Left ventricle myocardium inferior (tissue), 1 donor: Measurements from ENCODE around the gene CCDC188. TPM values are rescaled to one million over a fixed set of nuclear protein-coding genes. Genes with fewer than 3 reads are reported as not detected.

Experiments used
- DNase-seq: peaks from one replicate; pipeline ENCODE4 v3.0.0-alpha.2; 2020
- H3K27ac ChIP-seq: fragments of 200-600 bp; replicated peaks from 2 replicates; pipeline ENCODE4 v1.8.0; 2021
- H3K27me3 ChIP-seq: fragments of 200-600 bp; 2 replicates; pipeline ENCODE4 v1.8.0; 2021; ENCODE audit warnings: low read depth
- H3K36me3 ChIP-seq: fragments of 200-600 bp; 2 replicates; pipeline ENCODE4 v1.8.0; 2021
- H3K4me1 ChIP-seq: fragments of 200-600 bp; 2 replicates; pipeline ENCODE4 v1.8.0; 2021
- H3K4me3 ChIP-seq: fragments of 200-600 bp; 2 replicates; pipeline ENCODE4 v1.8.0; 2021; ENCODE audit warnings: mild to moderate bottlenecking, moderate library complexity
- H3K9me3 ChIP-seq: fragments of 200-600 bp; replicated peaks from 2 replicates; pipeline ENCODE4 v1.8.0; 2021
- CTCF ChIP-seq: fragments of 200-600 bp; IDR thresholded peaks from 2 replicates; pipeline ENCODE4 v1.8.0; 2021; ENCODE audit warnings: antibody characterized with exemption, mild to moderate bottlenecking, borderline replicate concordance
- intact Hi-C: fragments of 100-400 bp; cut with micrococcal nuclease; formaldehyde crosslinking; loops from one replicate; pipeline ENCODE4 v1.11.0; 2022
- total RNA-seq: library from RNA; stranded (reverse); fragmentation: NEBNext Ultra II Directional; extraction: Animal tissue kit (Norgen Biotek cat#: 25700); gene quantifications from one replicate; pipeline ENCODE4 v1.2.1, GENCODE V29; 2021
- donor health status: DM: no; HTN: yes; CAD: no; lungs with severe emphysema.

Gene CCDC188
- total RNA-seq, 1 donor from 2014 or later = not detected

- Histone ChIP-seq H3K4me1 (peaks cover 34% of the 10 kb centered on the region), H3K27ac (no peak overlapping the region), H3K4me3 (no peak overlapping the region), H3K9me3 (no peaks in the 10 kb centered on the region), H3K27me3 (no peaks in the 10 kb centered on the region), H3K36me3 (peaks cover 38% of the 10 kb centered on the region)
- TF ChIP-seq CTCF = no peak
- no peak for DNase-seq
- intact Hi-C loops = no loop called here
These were observed 10.3 kb downstream of the CCDC188 start for GRCh38 chr22:20140521-20140964.

- no peak for TF ChIP-seq CTCF
- intact Hi-C loops = no loop called here
- Histone ChIP-seq H3K27ac (no peak overlapping the region), H3K27me3 (no peaks in the 10 kb centered on the region), H3K36me3 (peaks cover 34% of the 10 kb centered on the region), H3K4me3 (no peak overlapping the region), H3K9me3 (no peaks in the 10 kb centered on the region), H3K4me1 (peaks cover 39% of the 10 kb centered on the region)
- DNase-seq = no peak
These were observed 10.8 kb downstream of the CCDC188 start for GRCh38 chr22:20140107-20140445.

- peaks cover 44% of the 10 kb centered on the region for H3K4me1 ChIP-seq
- no peaks in the 10 kb centered on the region for H3K27me3 ChIP-seq
- peak overlapping the region; percentile 81 for H3K27ac ChIP-seq
- no peak overlapping the region for H3K4me3 ChIP-seq
- peaks cover 29% of the 10 kb centered on the region for H3K36me3 ChIP-seq
- no peak for TF ChIP-seq CTCF
- no peak for DNase-seq
- H3K9me3 ChIP-seq = no peaks in the 10 kb centered on the region
- intact Hi-C loops = no loop called here
These were observed 11.3 kb downstream of the CCDC188 start for GRCh38 chr22:20139391-20140106.

- intact Hi-C loops = no loop called here
- Histone ChIP-seq H3K27ac (peak overlapping the region; percentile 81), H3K27me3 (no peaks in the 10 kb centered on the region), H3K9me3 (no peaks in the 10 kb centered on the region), H3K4me1 (peaks cover 51% of the 10 kb centered on the region), H3K4me3 (no peak overlapping the region), H3K36me3 (peaks cover 24% of the 10 kb centered on the region)
- no peak for TF ChIP-seq CTCF
- DNase-seq = no peak
These were observed 12.0 kb downstream of the CCDC188 start for GRCh38 chr22:20138868-20139267.

GRCh38 chr22:20138417-20138738 lies 12.5 kb downstream of the CCDC188 start:
- Histone ChIP-seq H3K27ac (peak overlapping the region; percentile 81), H3K4me1 (peaks cover 56% of the 10 kb centered on the region), H3K9me3 (no peaks in the 10 kb centered on the region), H3K4me3 (peak overlapping the region; percentile 44), H3K27me3 (no peaks in the 10 kb centered on the region), H3K36me3 (peaks cover 20% of the 10 kb centered on the region)
- intact Hi-C loops = no loop called here
- DNase-seq = no peak
- no peak for TF ChIP-seq CTCF
